Calu3 (cell line): ENCODE data around the gene ZNF431. TPM values are rescaled to one million over a fixed set of nuclear protein-coding genes. Genes with fewer than 3 reads are reported as not detected.
"Not testable (repeated sequence)": the region's sequence is repeated elsewhere in the genome, so short reads cannot be mapped to it uniquely, and the experiment has no call there.

Experiments
- BruUV-seq: library from RNA; stranded (reverse); fragments of 400-500 nt; replicated peaks from 2 replicates; lab custom pipeline; 2021; lab: Mats Ljungman, UMichigan
- CTCF ChIA-PET: fragments of 300-600 bp; sonication (Branson Sonifier 250); formaldehyde crosslinking; loops from one replicate; lab custom pipeline; 2022; ENCODE audit warnings: antibody characterized with exemption; lab: Charles Lee
- DNase-seq: peaks from one replicate; pipeline ENCODE4 v3.0.0; 2022
- H3K27ac Mint-ChIP-seq: one replicate; pipeline ENCODE4 v1.8.0; 2022; ENCODE audit warnings: mixed read lengths; ENCODE audit not compliant: unreplicated experiment
- H3K27me3 Mint-ChIP-seq: one replicate; pipeline ENCODE4 v1.8.0; 2022; ENCODE audit warnings: mixed read lengths; ENCODE audit not compliant: unreplicated experiment
- H3K36me3 Mint-ChIP-seq: one replicate; pipeline ENCODE4 v1.8.0; 2022; ENCODE audit warnings: mild to moderate bottlenecking, moderate library complexity, mixed read lengths; ENCODE audit not compliant: insufficient read depth, unreplicated experiment
- H3K4me1 Mint-ChIP-seq: one replicate; pipeline ENCODE4 v1.8.0; 2022; ENCODE audit warnings: mild to moderate bottlenecking, low read depth, mixed read lengths; ENCODE audit not compliant: unreplicated experiment
- H3K4me3 Mint-ChIP-seq: one replicate; pipeline ENCODE4 v1.8.0; 2022; ENCODE audit warnings: mild to moderate bottlenecking, low read depth, moderate library complexity, mixed read lengths; ENCODE audit not compliant: unreplicated experiment
- H3K9me3 Mint-ChIP-seq: one replicate; pipeline ENCODE4 v1.8.0; 2022; ENCODE audit warnings: low read depth, mixed read lengths; ENCODE audit not compliant: unreplicated experiment
- CTCF ChIP-seq: fragments of 200-600 bp; IDR thresholded peaks from one replicate; pipeline ENCODE4 v1.8.0; 2022; ENCODE audit warnings: antibody characterized with exemption; ENCODE audit not compliant: unreplicated experiment
- intact Hi-C: fragments of 100-400 bp; cut with micrococcal nuclease; formaldehyde crosslinking; loops from one replicate; pipeline ENCODE4 v1.10.0; 2022; ENCODE audit not compliant: unreplicated experiment
- total RNA-seq: library from RNA; stranded (reverse); gene quantifications from 2 replicates; pipeline ENCODE4 v1.2.3, GENCODE V29; 2022

Gene ZNF431
- total RNA-seq, 1 experiment from 2014 or later, result 6.6 TPM

DNA sequence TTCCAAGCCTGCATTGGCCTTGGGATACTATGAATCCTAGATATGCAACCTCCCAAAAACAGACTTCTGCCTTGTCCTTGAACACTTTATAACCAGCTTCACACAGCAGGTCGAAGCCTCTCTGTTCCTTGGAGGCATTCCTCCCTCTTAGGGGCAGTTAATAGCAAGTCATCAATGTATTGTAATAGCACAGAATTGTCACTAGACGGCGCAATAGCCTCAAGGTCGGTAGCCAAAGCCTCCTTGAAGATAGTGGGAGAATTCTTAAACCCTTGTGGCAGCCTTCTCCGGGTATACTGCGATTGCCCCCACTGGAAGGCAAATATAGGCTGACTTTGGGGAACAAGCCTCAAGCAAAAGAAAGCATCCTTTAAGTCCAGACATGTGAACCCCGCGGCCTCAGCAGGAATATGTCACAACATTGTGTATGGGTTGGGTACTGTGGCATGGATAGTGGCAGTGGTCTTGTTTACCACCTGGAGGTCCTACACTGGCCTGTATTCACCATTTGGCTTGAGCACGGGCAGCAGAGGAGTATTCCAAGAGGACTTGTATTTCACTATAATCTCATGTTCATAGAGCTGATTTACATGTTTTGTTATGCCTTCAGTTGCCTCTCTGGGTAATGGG is 61.1 kb downstream of the ZNF431 start:
- Mint-ChIP-seq H3K27ac (no peak overlapping the region), H3K36me3 (no peaks in the 10 kb centered on the region), H3K27me3 (no peaks in the 10 kb centered on the region), H3K9me3 (peaks cover 8% of the 10 kb centered on the region), H3K4me3 (no peak overlapping the region), H3K4me1 (no peaks in the 10 kb centered on the region)
- no peak for DNase-seq
- BruUV-seq, result no TSS peak
- CTCF ChIA-PET, result no interaction called here
- intact Hi-C loops, result no loop called here
- no peak for TF ChIP-seq CTCF

- H3K27ac Mint-ChIP-seq, result no peak overlapping the region
- no TSS peak for BruUV-seq
- intact Hi-C loops, result no loop called here
- H3K9me3 Mint-ChIP-seq, result peaks cover 8% of the 10 kb centered on the region
- TF ChIP-seq CTCF, result no peak
- H3K4me3 Mint-ChIP-seq, result no peak overlapping the region
- no peaks in the 10 kb centered on the region for H3K36me3 Mint-ChIP-seq
- H3K4me1 Mint-ChIP-seq, result no peaks in the 10 kb centered on the region
- CTCF ChIA-PET, result no interaction called here
- no peak for DNase-seq
- H3K27me3 Mint-ChIP-seq, result no peaks in the 10 kb centered on the region
These were observed 68.3 kb downstream of the ZNF431 start for GRCh38 chr19:21210037-21210621.

GRCh38 chr19:21221693-21222092 is 79.9 kb downstream of the ZNF431 start:
- no TSS peak for BruUV-seq
- no peaks in the 10 kb centered on the region for H3K4me1 Mint-ChIP-seq
- DNase-seq, result no peak
- CTCF ChIA-PET, result interaction anchor here (0.6 kb wide), 1 partner anchor 542 kb away, joined by 3 read pairs; no protein-coding TSS in a partner anchor
- no peak overlapping the region for H3K27ac Mint-ChIP-seq
- no peaks in the 10 kb centered on the region for H3K36me3 Mint-ChIP-seq
- no peaks in the 10 kb centered on the region for H3K9me3 Mint-ChIP-seq
- intact Hi-C loops, result no loop called here
- H3K27me3 Mint-ChIP-seq, result no peaks in the 10 kb centered on the region
- no peak overlapping the region for H3K4me3 Mint-ChIP-seq
- TF ChIP-seq CTCF, result no peak

DNA sequence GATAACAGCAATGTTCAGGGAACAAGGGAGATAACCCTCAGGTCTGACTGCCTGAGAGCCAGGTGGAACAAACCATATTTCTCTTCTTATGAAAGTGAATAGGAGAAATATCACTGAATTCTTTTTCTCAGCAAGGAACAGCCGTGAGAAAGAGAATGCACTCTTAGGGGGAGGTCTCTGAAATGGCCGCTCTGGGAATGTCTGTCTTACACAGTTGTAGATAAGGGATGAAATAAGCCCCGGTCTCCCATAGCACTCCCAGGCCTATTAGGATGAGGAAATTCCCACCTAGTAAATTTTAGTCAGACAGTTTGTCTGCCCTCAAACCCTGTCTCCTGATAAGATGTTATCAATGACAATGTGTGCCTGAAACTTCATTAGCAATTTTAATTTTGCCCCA is 88.1 kb downstream of the ZNF431 start:
- CTCF ChIA-PET, result not testable (repeated sequence)

GRCh38 chr19:21233691-21234090 is 91.9 kb downstream of the ZNF431 start:
- H3K27me3 Mint-ChIP-seq, result no peaks in the 10 kb centered on the region
- no peak overlapping the region for H3K4me3 Mint-ChIP-seq
- DNase-seq, result no peak
- CTCF ChIA-PET, result no interaction called here
- H3K4me1 Mint-ChIP-seq, result no peaks in the 10 kb centered on the region
- no peak overlapping the region for H3K27ac Mint-ChIP-seq
- no TSS peak for BruUV-seq
- intact Hi-C loops, result no loop called here
- peaks cover 16% of the 10 kb centered on the region for H3K9me3 Mint-ChIP-seq
- H3K36me3 Mint-ChIP-seq, result no peaks in the 10 kb centered on the region
- no peak for TF ChIP-seq CTCF

More for the DNA sequence above, 88.1 kb downstream of the ZNF431 start:
- DNase-seq, H3K4me1 Mint-ChIP-seq, H3K27me3 Mint-ChIP-seq, H3K4me3 Mint-ChIP-seq, intact Hi-C loops, H3K27ac Mint-ChIP-seq, H3K36me3 Mint-ChIP-seq, BruUV-seq: not testable (repeated sequence)
- peaks cover 13% of the 10 kb centered on the region for H3K9me3 Mint-ChIP-seq

DNA sequence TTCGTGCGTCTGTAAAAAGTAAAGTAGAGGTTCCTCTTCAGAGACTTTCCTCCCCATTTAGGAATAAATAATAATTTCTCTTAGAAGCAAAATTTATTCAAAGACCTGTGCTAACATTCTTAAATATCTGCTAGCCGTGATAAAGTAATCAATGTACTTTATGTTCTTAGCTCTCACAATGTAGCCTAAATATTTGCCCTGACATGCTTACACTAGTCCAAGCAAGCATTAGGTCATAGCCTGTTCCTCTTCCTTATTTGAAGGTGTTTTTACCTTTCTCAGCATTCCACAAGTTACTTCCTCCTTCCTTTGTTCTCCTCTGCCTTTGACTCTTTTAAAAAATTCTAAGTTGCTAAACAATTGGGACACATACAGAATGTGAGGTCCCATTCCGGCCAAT is 94.9 kb downstream of the ZNF431 start:
- BruUV-seq, H3K36me3 Mint-ChIP-seq, CTCF ChIA-PET, DNase-seq, H3K27me3 Mint-ChIP-seq, H3K27ac Mint-ChIP-seq, H3K4me3 Mint-ChIP-seq, intact Hi-C loops, H3K4me1 Mint-ChIP-seq: not testable (repeated sequence)
- peaks cover 13% of the 10 kb centered on the region for H3K9me3 Mint-ChIP-seq
